ENCODE data around the gene C3orf20. TPM values are rescaled to one million over a fixed set of nuclear protein-coding genes. Genes with fewer than 3 reads are reported as not detected.

The C3orf20 gene
- total RNA-seq, 1 experiment from 2014 or later, result not detected

GRCh38 chr3:14785207-14786155 lies 110.5 kb downstream of the C3orf20 start:
- Mint-ChIP-seq H3K36me3 (no peaks in the 10 kb centered on the region), H3K27ac (no peak overlapping the region), H3K4me3 (no peak overlapping the region), H3K27me3 (ENCODE audit: low read depth) (no peaks in the 10 kb centered on the region), H3K4me1 (peaks cover 18% of the 10 kb centered on the region), H3K9me3 (peaks cover 6% of the 10 kb centered on the region)
- no peak for DNase-seq (ENCODE audit: low spot score)
- POLR2A ChIA-PET, result no interaction called here
- CTCF ChIA-PET, result interaction anchor here (1.0 to 2.4 kb wide), 5 partner anchors 26 to 184 kb away, joined by 3 to 14 read pairs (median 3); no protein-coding TSS in a partner anchor
- ATAC-seq, result no peak
- TF ChIP-seq IRF2 (CRISPR knock-in tag; IDR thresholded peaks at IDR 0.05; ENCODE audit: borderline replicate concordance, low read depth) (no peak), FOXJ3 (CRISPR knock-in tag; IDR thresholded peaks at IDR 0.05; ENCODE audit: borderline replicate concordance) (no peak), TEAD1 (CRISPR knock-in tag; IDR thresholded peaks at IDR 0.05) (no peak), ESRRA (CRISPR knock-in tag; IDR thresholded peaks at IDR 0.05; ENCODE audit: borderline replicate concordance) (no peak), NR3C1 (CRISPR knock-in tag; conservative IDR thresholded peaks at IDR 0.05; ENCODE audit: low read depth) (no peak), GTF2I (CRISPR knock-in tag; conservative IDR thresholded peaks at IDR 0.05) (no peak), CBFB (CRISPR knock-in tag; IDR thresholded peaks at IDR 0.05; ENCODE audit: low read depth) (no peak), TCF7 (CRISPR knock-in tag; IDR thresholded peaks at IDR 0.05; ENCODE audit: low read depth) (no peak), TP53 (CRISPR knock-in tag; IDR thresholded peaks at IDR 0.05) (no peak), OVOL2 (CRISPR knock-in tag; IDR thresholded peaks at IDR 0.05; ENCODE audit: borderline replicate concordance) (no peak), SMAD4 (CRISPR knock-in tag; IDR thresholded peaks at IDR 0.05) (no peak), CREM (CRISPR knock-in tag; IDR thresholded peaks at IDR 0.05) (no peak), ARID4B (CRISPR knock-in tag; IDR thresholded peaks at IDR 0.05; ENCODE audit: borderline replicate concordance) (no peak), ERG (CRISPR knock-in tag; IDR thresholded peaks at IDR 0.05) (no peak), JUN (CRISPR knock-in tag; IDR thresholded peaks at IDR 0.05) (no peak), ZNF671 (CRISPR knock-in tag; IDR thresholded peaks at IDR 0.05) (no peak), IRF1 (CRISPR knock-in tag; IDR thresholded peaks at IDR 0.05) (no peak)
- TF ChIP-seq, protein P1, sequence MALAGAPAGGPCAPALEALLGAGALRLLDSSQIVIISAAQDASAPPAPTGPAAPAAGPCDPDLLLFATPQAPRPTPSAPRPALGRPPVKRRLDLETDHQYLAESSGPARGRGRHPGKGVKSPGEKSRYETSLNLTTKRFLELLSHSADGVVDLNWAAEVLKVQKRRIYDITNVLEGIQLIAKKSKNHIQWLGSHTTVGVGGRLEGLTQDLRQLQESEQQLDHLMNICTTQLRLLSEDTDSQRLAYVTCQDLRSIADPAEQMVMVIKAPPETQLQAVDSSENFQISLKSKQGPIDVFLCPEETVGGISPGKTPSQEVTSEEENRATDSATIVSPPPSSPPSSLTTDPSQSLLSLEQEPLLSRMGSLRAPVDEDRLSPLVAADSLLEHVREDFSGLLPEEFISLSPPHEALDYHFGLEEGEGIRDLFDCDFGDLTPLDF (CRISPR knock-in tag; IDR thresholded peaks at IDR 0.05), result no peak
- TF ChIP-seq, protein P2, sequence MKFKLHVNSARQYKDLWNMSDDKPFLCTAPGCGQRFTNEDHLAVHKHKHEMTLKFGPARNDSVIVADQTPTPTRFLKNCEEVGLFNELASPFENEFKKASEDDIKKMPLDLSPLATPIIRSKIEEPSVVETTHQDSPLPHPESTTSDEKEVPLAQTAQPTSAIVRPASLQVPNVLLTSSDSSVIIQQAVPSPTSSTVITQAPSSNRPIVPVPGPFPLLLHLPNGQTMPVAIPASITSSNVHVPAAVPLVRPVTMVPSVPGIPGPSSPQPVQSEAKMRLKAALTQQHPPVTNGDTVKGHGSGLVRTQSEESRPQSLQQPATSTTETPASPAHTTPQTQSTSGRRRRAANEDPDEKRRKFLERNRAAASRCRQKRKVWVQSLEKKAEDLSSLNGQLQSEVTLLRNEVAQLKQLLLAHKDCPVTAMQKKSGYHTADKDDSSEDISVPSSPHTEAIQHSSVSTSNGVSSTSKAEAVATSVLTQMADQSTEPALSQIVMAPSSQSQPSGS (CRISPR knock-in tag; IDR thresholded peaks at IDR 0.05; ENCODE audit: borderline replicate concordance, low read depth), result no peak
- TF ChIP-seq, protein P3, sequence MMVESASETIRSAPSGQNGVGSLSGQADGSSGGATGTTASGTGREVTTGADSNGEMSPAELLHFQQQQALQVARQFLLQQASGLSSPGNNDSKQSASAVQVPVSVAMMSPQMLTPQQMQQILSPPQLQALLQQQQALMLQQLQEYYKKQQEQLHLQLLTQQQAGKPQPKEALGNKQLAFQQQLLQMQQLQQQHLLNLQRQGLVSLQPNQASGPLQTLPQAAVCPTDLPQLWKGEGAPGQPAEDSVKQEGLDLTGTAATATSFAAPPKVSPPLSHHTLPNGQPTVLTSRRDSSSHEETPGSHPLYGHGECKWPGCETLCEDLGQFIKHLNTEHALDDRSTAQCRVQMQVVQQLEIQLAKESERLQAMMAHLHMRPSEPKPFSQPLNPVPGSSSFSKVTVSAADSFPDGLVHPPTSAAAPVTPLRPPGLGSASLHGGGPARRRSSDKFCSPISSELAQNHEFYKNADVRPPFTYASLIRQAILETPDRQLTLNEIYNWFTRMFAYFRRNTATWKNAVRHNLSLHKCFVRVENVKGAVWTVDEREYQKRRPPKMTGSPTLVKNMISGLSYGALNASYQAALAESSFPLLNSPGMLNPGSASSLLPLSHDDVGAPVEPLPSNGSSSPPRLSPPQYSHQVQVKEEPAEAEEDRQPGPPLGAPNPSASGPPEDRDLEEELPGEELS (CRISPR knock-in tag; IDR thresholded peaks at IDR 0.05), result no peak

Data from WTC11 (cell line).